ENCODE results near the gene CRB2.

The CRB2 gene

GRCh38 chr9:123364241-123364824 is 8.3 kb downstream of the CRB2 start:
- no peak for DNase-seq (ENCODE audit: low read depth)

- no peak for DNase-seq (ENCODE audit: low read depth)
These were observed 9.4 kb downstream of the CRB2 start for GRCh38 chr9:123365287-123365880.

GRCh38 chr9:123365881-123366528 is 10.0 kb downstream of the CRB2 start:
- DNase-seq (ENCODE audit: low read depth), result no peak

GRCh38 chr9:123368023-123368422 is 12.0 kb downstream of the CRB2 start:
- no peak for DNase-seq (ENCODE audit: low read depth)

GRCh38 chr9:123368536-123369153 is 12.6 kb downstream of the CRB2 start:
- no peak for DNase-seq (ENCODE audit: low read depth)

GRCh38 chr9:123369296-123369695 is 13.3 kb downstream of the CRB2 start:
- no peak for DNase-seq (ENCODE audit: low read depth)

GRCh38 chr9:123370108-123370507 is 14.1 kb downstream of the CRB2 start:
- no peak for DNase-seq (ENCODE audit: low read depth)

GRCh38 chr9:123370526-123371227 is 14.7 kb downstream of the CRB2 start:
- DNase-seq (ENCODE audit: low read depth), result no peak

- DNase-seq (ENCODE audit: low read depth), result no peak
These were observed 15.2 kb downstream of the CRB2 start for GRCh38 chr9:123371228-123371584.

GRCh38 chr9:123371805-123372590 is 16.0 kb downstream of the CRB2 start:
- no peak for DNase-seq (ENCODE audit: low read depth)

- DNase-seq (ENCODE audit: low read depth), result no peak
These were observed 16.9 kb downstream of the CRB2 start for GRCh38 chr9:123372766-123373446.

- DNase-seq (ENCODE audit: low read depth), result no peak
These were observed 17.5 kb downstream of the CRB2 start for GRCh38 chr9:123373447-123373923.

- DNase-seq (ENCODE audit: low read depth), result no peak
These were observed 17.9 kb downstream of the CRB2 start for GRCh38 chr9:123373946-123374345.

- peak; percentile 15 for DNase-seq (ENCODE audit: low read depth)
These were observed 19.6 kb downstream of the CRB2 start for GRCh38 chr9:123375469-123376132.

- no peak for DNase-seq (ENCODE audit: low read depth)
These were observed 20.4 kb downstream of the CRB2 start for GRCh38 chr9:123376218-123377071.

GRCh38 chr9:123377211-123377971 is 21.4 kb downstream of the CRB2 start:
- no peak for DNase-seq (ENCODE audit: low read depth)

GRCh38 chr9:123378025-123378424 is 22.0 kb downstream of the CRB2 start:
- no peak for DNase-seq (ENCODE audit: low read depth)

GRCh38 chr9:123378956-123379660 is 23.1 kb downstream of the CRB2 start:
- DNase-seq (ENCODE audit: low read depth), result no peak

Measured in GM04504 (cell line).